T-cell (primary cell): ENCODE data around the gene TK1. TPM values are rescaled to one million over a fixed set of nuclear protein-coding genes. Genes with fewer than 3 reads are reported as not detected.
"Not testable (repeated sequence)": the region's sequence is repeated elsewhere in the genome, so short reads cannot be mapped to it uniquely, and the experiment has no call there.

Experiments used
- ATAC-seq, 4 experiments: fragments of 200-7000 bp in 3 of 4; fragments of 150-1000 bp in 1 of 4; cut with Tn5 transposase; replicated peaks in 1 of 4; 1 replicate in 3 of 4; 2 replicates in 1 of 4; pipeline ENCODE4 v1.10.0; 2021; ENCODE audit warnings: moderate library complexity in 3 of 4, mild to moderate bottlenecking in 2 of 4, moderate number of reproducible peaks in 1 of 4
- CTCF ChIA-PET, 2 donors: fragments of 300-600 bp; sonication (Branson Sonifier 250); formaldehyde crosslinking; loops; one replicate each; lab custom pipeline; 2022; ENCODE audit warnings: antibody characterized with exemption in 2 of 2; lab: Charles Lee
- POLR2A ChIA-PET, 2 donors: fragments of 300-600 bp; sonication (Branson Sonifier 250); formaldehyde crosslinking; loops; one replicate each; lab custom pipeline; 2022; ENCODE audit warnings: antibody characterized with exemption in 2 of 2; lab: Charles Lee
- DNase-seq, 35 experiments: peaks; one replicate each; pipeline versions ENCODE4 v3.0.0 to v3.0.0-alpha.2; 2013 to 2023
- H3K27ac ChIP-seq: one replicate; pipeline ENCODE4 v1.5.1; 2013; ENCODE audit warnings: low read length
- H3K27me3 ChIP-seq, 2 experiments: replicated peaks in 1 of 2; 1 replicate in 1 of 2; 2 replicates in 1 of 2; pipeline versions ENCODE4 v1.6.1 to v1.7.0; 2013; ENCODE audit warnings: low read length in 1 of 2, mixed read lengths in 1 of 2; ENCODE audit not compliant: control insufficient read depth in 2 of 2, insufficient read depth in 2 of 2; ENCODE audit errors: extremely low read depth in 1 of 2
- H3K36me3 ChIP-seq, 2 donors: 1 replicate in 1 of 2; 2 replicates in 1 of 2; pipeline versions ENCODE4 v1.6.1 to v1.7.0; 2013; ENCODE audit warnings: low read length in 1 of 2; ENCODE audit not compliant: control insufficient read depth in 2 of 2, insufficient read depth in 1 of 2; ENCODE audit errors: extremely low read depth in 1 of 2
- H3K4me1 ChIP-seq, 2 experiments: 1 replicate in 1 of 2; 2 replicates in 1 of 2; pipeline versions ENCODE4 v1.6.1 to v1.7.0; 2013; ENCODE audit warnings: low read length in 2 of 2, mixed read lengths in 1 of 2; ENCODE audit not compliant: insufficient read depth in 2 of 2, control insufficient read depth in 1 of 2; ENCODE audit errors: extremely low read depth in 1 of 2
- H3K4me3 ChIP-seq, 2 donors: 1 replicate in 1 of 2; 2 replicates in 1 of 2; pipeline versions ENCODE4 v1.5.1 to v1.7.0; 2013; ENCODE audit warnings: mild to moderate bottlenecking in 2 of 2, low read length in 1 of 2, moderate library complexity in 1 of 2; ENCODE audit not compliant: control insufficient read depth in 1 of 2; ENCODE audit errors: extremely low read depth in 1 of 2
- H3K9me3 ChIP-seq: 2 replicates; pipeline ENCODE4 v1.7.0; 2013
- H3K27ac Mint-ChIP-seq, 2 donors: one replicate each; pipeline ENCODE4 v1.8.0; 2020 to 2021; ENCODE audit warnings: mild to moderate bottlenecking in 2 of 2, mixed read lengths in 2 of 2
- H3K27me3 Mint-ChIP-seq, 2 donors: one replicate each; pipeline ENCODE4 v1.8.0; 2021 to 2022; ENCODE audit warnings: mixed read lengths in 2 of 2
- H3K36me3 Mint-ChIP-seq: one replicate; pipeline ENCODE4 v1.8.0; 2021; ENCODE audit warnings: mixed read lengths
- H3K4me1 Mint-ChIP-seq, 3 donors: one replicate each; pipeline ENCODE4 v1.8.0; 2020 to 2022; ENCODE audit warnings: mixed read lengths in 3 of 3, mild to moderate bottlenecking in 1 of 3
- H3K4me3 Mint-ChIP-seq, 3 donors: one replicate each; pipeline ENCODE4 v1.8.0; 2020 to 2022; ENCODE audit warnings: mild to moderate bottlenecking in 3 of 3, mixed read lengths in 3 of 3, moderate library complexity in 3 of 3
- H3K9me3 Mint-ChIP-seq, 3 donors: one replicate each; pipeline ENCODE4 v1.8.0; 2020 to 2022; ENCODE audit warnings: mixed read lengths in 3 of 3
- WGBS: methylation state at CpG from one replicate; pipeline ENCODE4 v1.1.5; 2013; ENCODE audit warnings: missing lambda C conversion rate; ENCODE audit not compliant: insufficient coverage; 5-methylcytosine and 5-hydroxymethylcytosine counted together
- total RNA-seq, 35 experiments: library from RNA in 6 of 35; stranded (reverse) in 6 of 35; fragments of 120-200 nt in 1 of 35; gene quantifications; one replicate each; pipeline versions ENCODE4 v1.2.1 to v1.2.4 and lab custom pipeline; 2013 to 2026

TK1 gene
- total RNA-seq, 5 donors from 2014 or later (not counting 1 experiment from before 2014, with no cell fraction given): 1.6 to 3.3 (median 2.2) TPM

DNA sequence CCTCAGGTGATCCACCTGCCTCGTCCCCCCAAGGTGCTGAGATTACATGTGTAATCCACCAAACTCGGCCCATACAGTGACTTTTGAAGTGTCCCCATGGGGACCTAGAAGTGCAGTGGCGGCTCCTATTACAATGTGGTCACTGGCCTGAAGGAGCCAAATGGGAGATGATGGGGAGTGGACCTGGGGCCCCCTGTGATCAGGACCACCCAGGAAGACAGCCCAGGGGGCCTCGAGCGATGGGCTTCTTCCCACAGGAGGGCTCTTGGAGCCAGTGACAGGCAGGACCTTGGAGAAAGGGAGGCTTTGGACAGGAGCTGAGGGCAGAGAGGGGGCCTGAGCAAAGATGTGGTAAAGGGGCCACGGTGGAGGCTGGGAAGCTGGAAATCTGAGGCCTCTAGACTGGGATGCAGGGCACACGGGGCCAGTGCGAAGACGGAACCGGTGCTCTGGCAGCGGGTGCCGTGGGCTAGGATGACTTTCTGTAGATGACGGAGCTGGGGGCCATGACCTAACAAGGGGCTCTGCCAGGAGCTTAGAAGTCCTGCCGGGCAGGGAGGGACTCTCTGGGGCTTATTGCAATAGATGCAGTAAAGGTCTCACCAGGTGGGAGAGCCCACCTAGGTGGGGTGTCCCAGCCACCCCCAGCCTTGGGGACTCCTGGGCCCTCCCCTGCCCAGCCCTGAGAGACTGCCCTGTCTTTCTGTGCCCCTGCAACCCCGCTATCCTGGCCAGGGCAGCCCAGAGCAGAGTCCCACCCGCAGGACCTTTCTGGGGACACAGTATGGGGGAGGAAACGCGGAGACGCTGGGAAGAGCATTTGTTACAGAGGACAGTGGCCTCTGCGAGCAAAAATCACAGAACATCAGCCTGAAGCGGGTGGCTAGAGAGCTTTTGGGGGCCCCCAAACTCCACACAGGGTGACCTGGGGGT, 43.4 kb downstream of the TK1 start:
- peak overlapping the region; percentile 30 to 36 for H3K27ac Mint-ChIP-seq
- H3K9me3 Mint-ChIP-seq: no peaks in the 10 kb centered on the region
- no peaks in the 10 kb centered on the region for H3K9me3 ChIP-seq
- DNase-seq (no peak), ATAC-seq (no peak)
- H3K36me3 ChIP-seq: peaks cover 7 to 27% of the 10 kb centered on the region in 2 donors
- ChIA-PET CTCF (interaction anchor here in 1 of 2 donors (0.6 kb wide), 1 partner anchor 23 kb away, joined by 3 read pairs; no protein-coding TSS in a partner anchor), POLR2A (no interaction called here)
- H3K4me1 Mint-ChIP-seq: peaks cover 50 to 65% (median 61%) of the 10 kb centered on the region in 3 donors
- peak overlapping the region; percentile 36 for H3K27ac ChIP-seq
- H3K4me1 ChIP-seq: peaks cover 6 to 82% of the 10 kb centered on the region in 2 experiments
- no peaks in the 10 kb centered on the region for H3K27me3 ChIP-seq
- H3K36me3 Mint-ChIP-seq: peaks cover 7% of the 10 kb centered on the region
- no peaks in the 10 kb centered on the region for H3K27me3 Mint-ChIP-seq
- H3K4me3 Mint-ChIP-seq: no peak overlapping the region
- no peak overlapping the region for H3K4me3 ChIP-seq
- 85% methylated on average over 19 of the region's 21 CpGs for WGBS

DNA sequence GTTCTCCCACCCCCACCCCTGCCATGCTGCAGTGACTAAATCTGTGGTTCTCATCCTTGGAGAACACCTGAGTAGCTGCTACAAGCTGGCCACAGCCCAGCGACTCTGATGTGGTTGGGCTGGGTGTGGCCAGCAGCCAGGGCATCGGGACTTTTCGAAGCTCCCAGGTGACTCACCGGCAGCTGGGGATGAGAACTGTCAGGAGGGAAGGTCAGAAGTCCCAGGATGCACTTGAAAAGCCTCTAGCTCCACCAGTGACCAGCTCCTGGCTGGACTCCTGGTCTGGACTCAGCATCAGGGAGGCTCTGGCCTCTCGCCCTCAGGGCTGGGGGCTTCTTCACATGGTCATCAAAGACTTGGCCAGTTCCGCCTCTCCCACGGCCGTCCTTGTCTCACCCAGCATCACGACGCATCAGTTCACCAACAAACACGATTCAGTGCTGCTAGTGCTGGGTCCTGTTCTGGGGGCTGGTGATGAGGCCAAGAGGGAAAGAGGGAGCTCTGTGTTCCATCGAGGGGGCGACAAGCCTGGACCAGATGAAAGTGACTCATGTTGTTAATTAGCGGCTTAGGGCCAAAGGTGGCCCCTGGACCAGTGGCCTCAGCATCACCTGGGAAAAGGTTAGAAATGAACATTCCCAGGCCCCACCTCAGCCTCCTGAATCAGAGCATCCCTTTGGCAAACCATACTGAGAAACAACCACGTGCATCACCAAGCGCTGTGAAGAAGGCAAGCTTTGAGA, 44.6 kb downstream of the TK1 start:
- ATAC-seq: no peak
- Mint-ChIP-seq H3K9me3 (no peaks in the 10 kb centered on the region), H3K27me3 (no peaks in the 10 kb centered on the region), H3K4me1 (peaks cover 53 to 68% (median 65%) of the 10 kb centered on the region in 3 donors), H3K4me3 (no peak overlapping the region), H3K36me3 (peaks cover 8% of the 10 kb centered on the region), H3K27ac (peak overlapping the region in 1 of 2 donors; percentile 31)
- no peak for DNase-seq
- Histone ChIP-seq H3K4me1 (peaks cover 12 to 84% of the 10 kb centered on the region in 2 experiments), H3K9me3 (no peaks in the 10 kb centered on the region), H3K4me3 (no peak overlapping the region), H3K27me3 (no peaks in the 10 kb centered on the region), H3K27ac (no peak overlapping the region), H3K36me3 (peaks cover 11 to 37% of the 10 kb centered on the region in 2 donors)
- POLR2A ChIA-PET: interaction anchor here in 1 of 2 donors (0.5 to 0.6 kb wide), 2 partner anchors 76 to 154 kb away, joined by 3 to 5 read pairs; no protein-coding TSS in a partner anchor
- WGBS: 76% methylated on average over 12 of the region's 16 CpGs
- CTCF ChIA-PET: interaction anchor here (0.6 kb wide), 2 partner anchors 476 to 1602 kb away, joined by 3 read pairs; partner anchors contain the start of gene PRCD (in 1 of the 2)

DNA sequence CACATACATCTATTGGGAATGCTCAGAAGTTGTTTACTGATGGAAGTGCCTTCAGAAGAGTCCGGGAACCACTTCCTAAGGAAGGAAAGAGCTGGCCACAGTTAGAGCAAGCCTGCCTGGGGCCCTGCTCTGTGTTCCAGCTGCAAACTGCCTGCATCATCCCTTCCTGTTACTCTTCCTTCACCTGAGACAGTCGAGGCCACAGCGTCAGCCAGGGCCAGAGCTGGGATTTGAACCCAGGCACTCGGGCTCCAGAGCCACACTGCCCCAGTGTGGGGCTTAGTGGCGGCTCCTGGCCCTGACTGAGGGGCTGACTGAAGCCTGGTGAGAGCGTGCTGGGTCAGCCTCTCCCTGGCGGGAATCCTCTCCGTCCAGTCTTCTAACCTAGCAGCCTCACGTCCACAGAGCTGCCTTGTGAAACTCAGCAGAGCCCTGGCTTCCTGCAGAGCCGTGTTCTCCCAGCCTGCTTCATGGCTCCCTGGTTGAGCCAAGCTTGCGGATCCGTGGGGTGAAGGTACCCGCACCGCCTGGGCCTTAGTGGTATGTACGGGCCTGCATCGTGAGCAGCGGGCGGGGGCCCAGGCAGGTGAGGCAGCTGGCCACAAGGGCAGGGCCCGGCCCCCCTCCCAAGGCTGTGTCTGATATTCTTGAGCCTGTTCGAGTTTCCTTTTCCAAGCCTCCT, 45.3 kb downstream of the TK1 start:
- no peaks in the 10 kb centered on the region for H3K9me3 ChIP-seq
- no peak for ATAC-seq
- no peak overlapping the region for H3K4me3 Mint-ChIP-seq
- H3K27me3 Mint-ChIP-seq: no peaks in the 10 kb centered on the region
- peak overlapping the region; percentile 69 to 74 for H3K27ac Mint-ChIP-seq
- no peaks in the 10 kb centered on the region for H3K9me3 Mint-ChIP-seq
- H3K27me3 ChIP-seq: no peaks in the 10 kb centered on the region
- 85% methylated on average over 16 of the region's 20 CpGs for WGBS
- H3K36me3 Mint-ChIP-seq: peaks cover 12% of the 10 kb centered on the region
- DNase-seq: no peak
- H3K4me1 Mint-ChIP-seq: peaks cover 60 to 72% (median 70%) of the 10 kb centered on the region in 3 donors
- no peak overlapping the region for H3K27ac ChIP-seq
- ChIA-PET POLR2A (interaction anchor here in 1 of 2 donors (0.5 to 0.6 kb wide), 2 partner anchors 76 to 153 kb away, joined by 3 to 5 read pairs; no protein-coding TSS in a partner anchor), CTCF (interaction anchor here (0.6 kb wide), 2 partner anchors 476 to 1602 kb away, joined by 3 read pairs; partner anchors contain the start of gene PRCD (in 1 of the 2))
- peaks cover 19 to 84% of the 10 kb centered on the region in 2 experiments for H3K4me1 ChIP-seq
- H3K36me3 ChIP-seq: peaks cover 18 to 44% of the 10 kb centered on the region in 2 donors
- H3K4me3 ChIP-seq: no peak overlapping the region

DNA sequence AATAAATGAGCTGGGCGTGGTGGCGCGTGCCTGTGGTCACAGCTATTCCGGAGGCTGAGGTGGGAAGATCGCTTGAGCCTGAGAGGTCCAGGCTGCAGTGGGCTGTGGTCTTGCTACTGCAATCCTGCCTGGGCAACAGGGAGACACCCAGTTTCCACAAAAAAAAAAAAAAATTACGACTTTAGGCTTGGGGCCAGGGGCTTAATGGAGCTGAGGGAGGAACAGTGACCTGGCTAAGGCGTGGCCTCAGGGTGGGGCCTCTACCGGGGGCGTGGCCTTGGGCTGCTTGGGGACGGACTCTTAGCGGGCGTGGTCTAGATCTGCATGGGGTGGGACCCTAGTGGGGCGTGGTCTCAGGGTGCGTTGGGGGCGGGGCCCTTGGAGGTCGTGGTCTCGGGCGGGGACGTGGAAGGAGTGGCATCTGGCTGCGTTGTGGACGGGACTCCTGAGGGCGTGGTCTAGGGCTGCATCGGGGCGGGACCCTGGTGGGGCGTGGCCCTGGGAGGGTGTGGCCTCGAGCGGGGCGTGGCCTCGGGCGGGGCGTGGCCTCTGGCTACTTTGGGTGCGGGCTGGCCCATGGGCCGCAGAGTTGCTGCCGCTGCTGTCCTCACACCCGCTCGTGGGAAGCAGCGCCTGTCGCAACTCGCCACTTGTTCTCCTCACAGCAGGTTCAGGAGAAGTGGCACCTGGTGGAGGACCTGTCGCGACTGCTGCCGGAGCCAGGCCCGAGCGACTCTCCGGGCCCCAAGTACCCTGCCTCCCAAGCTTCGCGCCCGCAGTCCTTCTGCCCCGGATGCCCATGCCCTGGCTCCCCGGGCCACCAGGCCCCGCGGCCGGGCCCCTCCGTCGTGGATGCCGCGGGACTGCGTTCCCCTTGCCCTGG, 46.4 kb downstream of the TK1 start:
- Mint-ChIP-seq H3K4me3 (peak overlapping the region in 2 of 3 donors; percentile 47 to 53), H3K4me1 (peaks cover 72 to 80% (median 79%) of the 10 kb centered on the region in 3 donors), H3K36me3 (peaks cover 22% of the 10 kb centered on the region), H3K9me3 (no peaks in the 10 kb centered on the region), H3K27me3 (no peaks in the 10 kb centered on the region), H3K27ac (peak overlapping the region; percentile 84 to 85)
- ATAC-seq: peak; percentile 78 to 86 (median 83)
- ChIA-PET POLR2A (interaction anchor here (0.6 kb wide), 2 partner anchors 12 to 105 kb away, joined by 3 to 4 read pairs; no protein-coding TSS in a partner anchor), CTCF (interaction anchor here (0.6 to 1.3 kb wide), 6 partner anchors 11 to 728 kb away, joined by 3 to 6 read pairs (median 4); partner anchors contain the start of gene TK1 (in 1 of the 2))
- Histone ChIP-seq H3K36me3 (peaks cover 26 to 55% of the 10 kb centered on the region in 2 donors), H3K9me3 (no peaks in the 10 kb centered on the region), H3K4me3 (no peak overlapping the region), H3K27me3 (no peaks in the 10 kb centered on the region), H3K4me1 (peaks cover 24 to 93% of the 10 kb centered on the region in 2 experiments), H3K27ac (peak overlapping the region; percentile 52)
- WGBS: 46% methylated on average over 46 of the region's 58 CpGs
- DNase-seq: peak; percentile 85 to 96 (median 93)

DNA sequence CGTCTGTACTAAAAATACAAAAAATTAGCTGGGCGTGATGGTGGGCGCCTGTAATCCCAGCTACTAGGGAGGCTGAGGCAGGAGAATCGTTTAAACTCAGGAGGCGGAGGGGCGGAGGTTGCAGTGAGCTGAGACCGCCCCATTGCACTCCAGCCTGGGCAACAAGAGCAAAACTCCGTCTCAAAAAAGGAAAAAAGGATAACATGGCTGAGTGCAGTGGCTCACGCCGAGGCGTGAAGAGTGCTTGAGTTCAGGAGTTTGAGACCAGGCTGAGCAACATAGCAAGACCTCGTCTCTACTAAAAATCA, 47.0 kb downstream of the TK1 start:
- H3K9me3 ChIP-seq, H3K4me3 ChIP-seq, ATAC-seq, H3K9me3 Mint-ChIP-seq, H3K27me3 Mint-ChIP-seq, POLR2A ChIA-PET, H3K27me3 ChIP-seq, DNase-seq: not testable (repeated sequence)
- peaks cover 77 to 84% (median 83%) of the 10 kb centered on the region in 3 donors for H3K4me1 Mint-ChIP-seq
- Histone ChIP-seq H3K4me1 (peaks cover 25 to 95% of the 10 kb centered on the region in 2 experiments), H3K27ac (peak overlapping the region; percentile 52), H3K36me3 (peaks cover 30 to 61% of the 10 kb centered on the region in 2 donors)
- H3K4me3 Mint-ChIP-seq: peak overlapping the region in 2 of 3 donors; percentile 47 to 53
- CTCF ChIA-PET: interaction anchor here (0.6 to 1.3 kb wide), 5 partner anchors 10 to 729 kb away, joined by 3 to 6 read pairs (median 4); partner anchors contain the start of gene TK1 (in 1 of the 2)
- 83% methylated on average over 12 of the region's 12 CpGs for WGBS
- peak overlapping the region; percentile 84 to 85 for H3K27ac Mint-ChIP-seq
- peaks cover 24% of the 10 kb centered on the region for H3K36me3 Mint-ChIP-seq
